Posterior cingulate gyrus (tissue), 11 donors: ENCODE results near the gene NHLH2.

Source experiments
- DNase-seq, 10 donors: peaks; one replicate each; pipeline versions ENCODE4 v3.0.0 to v3.0.0-alpha.2; 2020 to 2021; ENCODE audit warnings: mixed read lengths in 3 of 10
- intact Hi-C: fragments of 100-400 bp; cut with DNase I; formaldehyde crosslinking; loops from one replicate; pipeline ENCODE4 v1.15.1; 2023

NHLH2 gene

GRCh38 chr1:115840605-115841460 lies at the start of gene NHLH2:
Gene NHLH2, minus strand, starts transcription at chr1:115841126. Its CDS starts 2,754 bp downstream, at chr1:115838372.
- intact Hi-C loops: no loop called here
- no peak for DNase-seq

- intact Hi-C loops: no loop called here
- DNase-seq: no peak
Measured at GRCh38 chr1:115890580-115890979, 49.7 kb upstream of the NHLH2 start.

DNA sequence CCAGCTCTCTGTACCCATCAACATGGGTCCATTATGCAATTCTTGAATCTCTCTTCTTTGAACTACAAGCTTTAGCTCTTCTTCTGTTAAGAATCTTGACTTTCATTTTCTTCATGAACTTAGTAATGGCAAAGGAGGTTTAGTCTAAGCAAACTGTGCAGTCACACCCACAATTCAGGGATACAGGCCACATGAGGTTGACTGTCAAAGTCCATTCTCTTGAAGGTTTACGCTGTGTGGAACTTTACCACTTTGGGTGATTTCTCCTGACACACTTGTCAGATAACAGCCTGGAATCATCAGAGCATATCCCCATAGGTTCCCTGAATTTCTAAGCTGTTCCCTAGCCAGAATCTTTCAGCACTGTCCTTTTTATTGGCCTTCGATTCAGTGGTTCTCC lies 48.0 kb upstream of the NHLH2 start:
- DNase-seq: no peak

GRCh38 chr1:115882913-115883902 lies 42.3 kb upstream of the NHLH2 start:
- no peak for DNase-seq
- intact Hi-C loops: no loop called here

More for the DNA sequence above, 48.0 kb upstream of the NHLH2 start:
- intact Hi-C loops: no loop called here

DNA sequence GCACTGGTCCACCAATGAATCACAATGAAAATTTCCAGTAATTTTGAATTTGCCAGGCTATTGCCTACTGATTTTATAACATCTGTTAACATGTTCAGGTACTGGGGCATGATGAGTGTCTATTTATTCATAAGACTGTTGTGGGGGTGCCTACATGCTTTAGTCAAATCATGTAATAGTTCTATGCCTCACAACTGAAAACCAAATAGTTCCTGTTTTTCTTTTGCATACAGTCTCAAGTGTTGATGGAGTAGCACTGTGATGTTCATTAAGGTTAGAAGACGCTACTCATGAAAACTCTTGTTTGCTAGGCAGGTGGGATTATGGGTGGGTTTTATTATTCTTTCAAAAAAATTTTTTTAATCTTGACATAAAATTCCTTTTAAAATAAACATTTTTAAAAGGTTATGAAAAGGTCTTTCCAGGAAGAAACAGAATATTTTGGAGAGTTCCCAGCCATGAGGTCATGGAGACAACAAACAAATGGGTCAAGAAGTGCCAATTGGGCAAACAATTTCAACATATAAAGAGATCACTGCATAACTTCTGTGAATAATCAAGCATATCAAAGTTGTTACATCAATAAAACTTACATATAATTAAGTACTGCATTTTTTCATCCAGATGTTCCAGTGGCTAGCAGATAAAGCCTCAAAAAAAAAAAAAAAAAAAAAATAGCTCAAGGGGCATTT lies 40.2 kb upstream of the NHLH2 start:
- DNase-seq: no peak
- intact Hi-C loops: no loop called here

DNA sequence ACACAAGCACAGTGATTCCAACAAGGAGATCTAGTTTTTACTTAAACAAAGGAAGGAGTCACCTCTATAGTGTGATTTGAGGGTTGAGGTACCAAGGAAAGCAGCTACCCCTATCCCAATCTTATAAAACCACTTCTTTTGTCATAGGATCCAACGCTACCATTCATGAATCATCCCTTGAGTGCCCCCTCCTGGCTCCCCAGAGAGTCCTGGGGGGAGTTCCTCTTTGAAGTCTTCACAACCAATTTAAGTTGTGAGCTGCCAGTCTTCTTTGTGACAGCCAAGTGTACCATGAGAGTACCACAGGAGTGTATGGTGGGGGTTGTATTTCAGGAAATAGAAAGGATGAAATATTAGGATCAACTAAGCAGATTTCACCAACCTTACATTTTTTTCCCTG lies 39.1 kb upstream of the NHLH2 start:
- intact Hi-C loops: no loop called here
- no peak for DNase-seq

DNA sequence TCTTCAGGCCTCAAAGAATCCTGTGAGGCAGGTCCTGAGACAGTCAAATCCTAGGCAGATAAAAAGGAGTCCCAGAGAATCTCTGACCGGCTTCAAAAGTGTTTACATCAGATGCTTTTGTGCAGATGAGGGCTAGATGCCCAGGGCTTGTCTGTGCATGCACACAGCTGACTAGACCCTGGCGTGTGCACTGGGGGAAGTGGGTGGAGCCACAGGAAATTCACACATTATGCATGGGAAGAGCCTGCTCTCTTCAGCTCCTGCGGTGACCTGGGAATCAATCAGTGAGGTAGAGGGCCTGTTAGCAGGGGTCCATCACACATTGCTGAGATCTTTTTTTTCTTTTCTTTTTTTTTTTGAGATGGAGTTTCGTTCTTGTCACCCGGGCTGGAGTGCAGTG lies 36.6 kb upstream of the NHLH2 start:
- intact Hi-C loops: no loop called here
- DNase-seq: no peak

DNA sequence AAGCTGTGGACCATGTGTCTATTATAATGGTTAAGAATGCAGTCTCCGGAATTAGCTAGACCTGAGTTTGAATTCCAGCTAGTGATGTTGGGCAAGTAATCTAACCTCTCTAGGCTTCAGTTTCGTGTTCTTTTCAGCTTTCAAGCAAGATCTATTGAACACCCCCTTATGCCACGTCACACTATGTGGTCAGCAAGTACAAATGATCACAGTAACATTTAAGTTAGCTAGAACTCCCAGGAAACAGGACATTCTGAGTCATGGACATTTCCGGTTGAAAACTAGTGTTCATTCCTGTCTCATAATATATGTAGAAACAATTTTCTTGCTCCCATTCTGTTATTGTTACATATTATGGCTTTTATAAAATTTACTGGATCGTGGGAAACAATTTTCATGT lies 34.0 kb upstream of the NHLH2 start:
- intact Hi-C loops: no loop called here
- no peak for DNase-seq

GRCh38 chr1:115874497-115874896 lies 33.6 kb upstream of the NHLH2 start:
- no peak for DNase-seq
- intact Hi-C loops: no loop called here

DNA sequence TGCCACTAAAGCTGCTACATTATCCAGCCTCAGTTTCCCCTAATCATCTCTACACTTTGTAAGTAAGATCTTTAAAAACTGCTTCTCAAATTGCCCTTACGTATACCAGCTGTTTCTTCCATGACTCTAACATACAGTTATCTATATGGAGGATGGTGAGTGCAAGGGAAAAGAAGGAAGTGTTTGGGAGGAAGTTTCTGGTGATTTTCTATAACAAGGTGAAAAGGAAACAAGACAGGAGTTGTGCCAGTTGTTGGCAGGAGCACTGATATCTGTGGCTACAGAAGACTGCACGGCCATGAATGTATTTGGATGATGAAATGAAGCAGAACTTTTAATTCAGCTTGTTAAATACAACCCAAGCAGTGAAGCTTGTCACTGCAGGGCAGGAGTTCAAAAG lies 32.3 kb upstream of the NHLH2 start:
- no peak for DNase-seq
- intact Hi-C loops: no loop called here

DNA sequence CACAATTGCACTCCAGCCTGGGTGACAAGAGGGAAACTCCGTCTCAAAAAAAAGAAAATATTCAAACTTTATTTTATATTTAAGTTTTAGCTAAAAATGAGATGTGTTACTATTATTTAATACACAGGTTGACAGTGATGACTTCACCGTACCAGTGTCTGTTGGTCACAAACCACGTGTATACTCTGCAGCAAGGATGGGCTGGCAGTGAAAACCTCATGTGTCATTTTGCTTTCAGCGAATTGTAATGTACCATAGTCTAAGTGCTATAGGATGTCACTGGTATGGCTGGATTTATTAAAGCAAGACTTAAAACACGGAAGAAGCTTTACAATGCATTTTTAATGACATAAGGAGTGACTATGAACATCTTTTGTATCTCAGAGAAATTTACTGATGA lies 28.1 kb upstream of the NHLH2 start:
- intact Hi-C loops: no loop called here
- no peak for DNase-seq

DNA sequence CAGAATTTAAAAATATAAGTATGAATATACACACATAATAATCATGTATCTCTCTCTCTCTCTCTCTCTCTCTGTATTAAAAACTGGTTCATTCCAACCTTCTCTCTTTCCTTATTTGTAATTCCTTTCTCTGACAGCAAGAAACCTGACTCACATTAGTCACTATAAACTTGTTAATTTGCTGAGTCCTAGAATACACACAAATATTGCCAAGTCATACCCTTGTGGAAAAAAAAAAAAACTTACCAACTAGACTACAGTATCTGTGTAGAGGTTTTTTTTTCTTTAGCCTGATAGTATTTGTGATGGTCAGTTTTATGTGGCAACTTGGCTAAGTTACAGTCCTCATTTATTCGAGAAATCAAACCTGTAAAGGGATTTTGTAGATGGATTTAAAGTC lies 26.3 kb upstream of the NHLH2 start:
- no peak for DNase-seq
- intact Hi-C loops: no loop called here

GRCh38 chr1:115865704-115866380 lies 24.9 kb upstream of the NHLH2 start:
- no peak for DNase-seq
- intact Hi-C loops: no loop called here

DNA sequence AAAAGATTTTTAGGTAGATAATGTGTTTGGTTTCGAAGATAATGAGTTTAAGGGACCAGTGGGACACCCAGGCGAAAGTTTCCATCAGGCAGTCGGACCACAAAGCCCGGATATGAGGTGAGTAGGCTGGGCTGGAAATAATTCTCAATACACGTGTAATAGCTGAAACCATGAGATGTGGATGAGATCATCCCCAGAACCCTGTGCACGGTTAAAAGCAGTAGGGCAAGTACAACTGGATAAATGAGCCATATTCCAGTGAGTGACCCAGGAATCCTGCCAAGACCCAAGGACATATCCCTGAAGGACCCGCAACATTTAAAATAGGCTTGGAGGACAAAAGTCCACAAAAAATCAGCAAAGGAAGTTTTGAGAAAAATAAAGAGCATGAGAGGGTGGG lies 21.5 kb upstream of the NHLH2 start:
- intact Hi-C loops: no loop called here
- DNase-seq: no peak

DNA sequence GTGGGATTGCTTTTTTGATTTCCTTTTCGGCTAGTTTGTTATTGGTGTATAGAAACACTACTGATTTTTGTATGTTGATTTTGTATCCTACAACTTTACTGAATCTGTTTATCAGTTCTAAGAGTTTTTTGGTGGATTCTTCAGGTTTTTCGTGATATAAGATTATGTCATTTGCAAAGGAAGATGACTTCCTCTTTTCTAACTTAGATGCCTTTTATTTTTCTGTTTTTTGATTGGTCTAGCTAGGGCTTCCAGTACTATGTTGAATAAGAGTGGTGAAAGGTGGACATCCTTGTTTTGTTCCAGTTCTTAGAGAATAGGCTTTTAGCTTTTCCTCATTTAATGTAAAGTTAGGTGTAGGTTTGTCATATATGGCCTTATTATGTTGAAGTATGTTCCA lies 13.1 kb upstream of the NHLH2 start:
- no peak for DNase-seq
- intact Hi-C loops: no loop called here

DNA sequence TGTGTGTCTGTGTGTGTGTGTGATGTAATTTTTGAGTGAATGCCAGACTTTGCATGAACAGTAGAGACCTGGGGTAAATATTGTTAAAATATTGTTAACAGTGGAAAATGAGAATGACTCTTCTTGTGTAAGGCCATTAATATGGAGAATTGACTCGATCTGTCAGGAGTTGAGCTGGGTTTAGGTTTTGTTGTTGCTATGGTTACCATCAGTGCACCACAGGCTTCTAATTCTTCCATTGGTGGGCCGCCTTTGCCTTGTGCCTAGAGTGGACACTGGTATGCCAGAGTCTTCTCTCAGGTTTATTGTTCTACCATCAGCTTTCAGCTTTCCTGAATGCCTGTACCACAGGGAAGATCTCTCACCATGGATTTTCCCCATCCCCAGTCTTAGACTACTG lies 10.0 kb upstream of the NHLH2 start:
- DNase-seq: no peak
- intact Hi-C loops: no loop called here

- no peak for DNase-seq
- intact Hi-C loops: no loop called here
Measured at GRCh38 chr1:115847787-115848186, 6.9 kb upstream of the NHLH2 start.

GRCh38 chr1:115842948-115843347 lies 2.0 kb upstream of the NHLH2 start:
- DNase-seq: no peak
- intact Hi-C loops: no loop called here

DNA sequence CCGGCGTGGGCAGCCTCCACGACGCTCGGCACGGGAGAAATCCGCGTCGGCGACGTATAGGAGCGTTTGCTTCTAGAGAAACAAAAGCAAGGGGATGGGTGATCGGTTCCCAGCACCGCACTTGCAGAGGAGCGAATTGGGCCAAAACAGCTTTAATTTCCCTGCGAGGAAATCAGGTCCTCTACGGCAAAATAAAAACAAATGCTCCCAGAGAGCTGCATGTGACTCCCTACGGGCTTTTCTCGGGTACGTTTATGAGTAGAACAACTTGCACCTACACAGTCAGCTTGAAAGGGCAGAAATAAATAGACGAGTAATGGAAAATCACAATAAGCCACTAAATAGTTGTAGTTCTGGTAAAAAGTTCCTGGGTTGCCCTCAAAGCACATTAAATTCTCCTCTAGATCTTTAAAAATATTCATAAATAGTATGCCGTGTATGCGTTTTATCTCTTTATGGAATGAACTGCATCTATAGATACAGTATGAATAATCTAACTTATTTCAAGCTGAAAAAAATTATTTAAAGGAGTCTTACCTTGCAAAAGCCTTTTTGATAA lies 1.2 kb downstream of the NHLH2 start:
- DNase-seq: no peak
- intact Hi-C loops: loop anchor here (5.0 kb wide), 1 partner anchor 138 kb away; the partner anchor contains the start of gene SLC22A15
